ENCODE data around the gene UBA5. TPM values are rescaled to one million over a fixed set of nuclear protein-coding genes. Genes with fewer than 3 reads are reported as not detected.

Gene UBA5
- total RNA-seq, 2 experiments from 2014 or later: 40.8 to 40.9 TPM

- no peaks in the 10 kb centered on the region for H3K9me3 Mint-ChIP-seq
- no peak overlapping the region for H3K27ac Mint-ChIP-seq
- intact Hi-C loops (cut with micrococcal nuclease): no loop called here
- no peaks in the 10 kb centered on the region for H3K27me3 Mint-ChIP-seq (ENCODE audit: low read depth)
- peaks cover 12% of the 10 kb centered on the region for H3K36me3 Mint-ChIP-seq (ENCODE audit: low read depth)
- no peak for DNase-seq
- CTCF ChIA-PET: interaction anchor here (0.5 kb wide), 1 partner anchor 505 kb away, joined by 3 read pairs; no protein-coding TSS in a partner anchor
- H3K4me1 Mint-ChIP-seq (ENCODE audit: low read depth): no peaks in the 10 kb centered on the region
- H3K4me3 Mint-ChIP-seq: no peak overlapping the region
These were observed 21.3 kb downstream of the UBA5 start for GRCh38 chr3:132681421-132681820.

DNA sequence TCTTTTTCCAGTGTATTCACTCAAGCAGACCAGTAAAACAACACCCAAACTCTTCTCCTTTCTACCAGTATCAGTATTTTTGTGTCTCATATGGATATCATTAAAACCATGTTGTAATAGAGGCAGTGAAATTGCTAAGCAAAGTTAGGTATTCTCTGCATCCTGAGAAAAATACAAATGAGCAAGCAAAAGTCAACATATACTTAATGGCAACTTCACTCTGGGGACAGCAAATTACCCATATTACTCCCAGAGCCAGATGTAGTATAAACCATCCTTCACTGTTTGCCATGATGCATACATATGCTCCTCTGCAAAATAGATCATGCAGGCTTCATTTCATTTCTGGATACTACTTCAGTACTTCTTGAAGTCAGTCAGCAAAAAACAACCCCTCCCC, 22.1 kb downstream of the UBA5 start:
- no peak for DNase-seq
- H3K27ac Mint-ChIP-seq: no peak overlapping the region
- peaks cover 14% of the 10 kb centered on the region for H3K36me3 Mint-ChIP-seq (ENCODE audit: low read depth)
- no peaks in the 10 kb centered on the region for H3K4me1 Mint-ChIP-seq (ENCODE audit: low read depth)
- no peaks in the 10 kb centered on the region for H3K9me3 Mint-ChIP-seq
- CTCF ChIA-PET: interaction anchor here (0.5 kb wide), 1 partner anchor 504 kb away, joined by 3 read pairs; no protein-coding TSS in a partner anchor
- H3K4me3 Mint-ChIP-seq: no peak overlapping the region
- intact Hi-C loops (cut with micrococcal nuclease): no loop called here
- no peaks in the 10 kb centered on the region for H3K27me3 Mint-ChIP-seq (ENCODE audit: low read depth)

- Mint-ChIP-seq H3K9me3 (no peaks in the 10 kb centered on the region), H3K27me3 (ENCODE audit: low read depth) (no peaks in the 10 kb centered on the region), H3K4me3 (no peak overlapping the region), H3K4me1 (ENCODE audit: low read depth) (no peaks in the 10 kb centered on the region), H3K36me3 (ENCODE audit: low read depth) (peaks cover 9% of the 10 kb centered on the region), H3K27ac (no peak overlapping the region)
- no peak for DNase-seq
- intact Hi-C loops (cut with micrococcal nuclease): no loop called here
- CTCF ChIA-PET: interaction anchor here (0.5 to 1.6 kb wide), 2 partner anchors 20 to 1275 kb away, joined by 3 read pairs; no protein-coding TSS in a partner anchor
These were observed 29.9 kb downstream of the UBA5 start for GRCh38 chr3:132690040-132690439.

GRCh38 chr3:132694991-132695390, 34.9 kb downstream of the UBA5 start:
- H3K27ac Mint-ChIP-seq: no peak overlapping the region
- H3K36me3 Mint-ChIP-seq (ENCODE audit: low read depth): peaks cover 11% of the 10 kb centered on the region
- no peaks in the 10 kb centered on the region for H3K9me3 Mint-ChIP-seq
- CTCF ChIA-PET: no interaction called here
- no peaks in the 10 kb centered on the region for H3K27me3 Mint-ChIP-seq (ENCODE audit: low read depth)
- no peak overlapping the region for H3K4me3 Mint-ChIP-seq
- peaks cover 3% of the 10 kb centered on the region for H3K4me1 Mint-ChIP-seq (ENCODE audit: low read depth)
- intact Hi-C loops (cut with micrococcal nuclease): no loop called here
- DNase-seq: no peak

DNA sequence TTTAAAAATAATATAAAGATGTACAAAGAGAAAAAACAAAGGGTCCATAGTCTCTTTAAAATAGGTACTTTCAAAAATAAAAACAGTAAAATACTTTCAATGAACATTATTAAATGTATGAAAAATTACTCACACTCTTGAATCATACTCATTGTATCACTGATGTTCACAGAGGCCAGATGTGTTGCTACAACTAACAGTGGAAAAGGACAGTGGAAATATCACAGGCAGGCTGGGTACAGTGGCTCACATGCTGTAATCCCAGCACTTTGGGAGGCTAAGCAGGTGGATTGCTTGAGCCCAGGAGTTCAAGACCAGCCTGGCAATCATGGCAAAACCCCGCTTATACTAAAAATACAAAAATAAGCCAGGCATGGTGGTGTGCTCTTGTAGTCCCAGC, 35.3 kb downstream of the UBA5 start:
- intact Hi-C loops (cut with micrococcal nuclease): no loop called here
- Mint-ChIP-seq H3K4me3 (no peak overlapping the region), H3K9me3 (no peaks in the 10 kb centered on the region), H3K27me3 (ENCODE audit: low read depth) (no peaks in the 10 kb centered on the region), H3K27ac (no peak overlapping the region), H3K4me1 (ENCODE audit: low read depth) (peaks cover 3% of the 10 kb centered on the region), H3K36me3 (ENCODE audit: low read depth) (peaks cover 11% of the 10 kb centered on the region)
- no peak for DNase-seq
- CTCF ChIA-PET: no interaction called here

DNA sequence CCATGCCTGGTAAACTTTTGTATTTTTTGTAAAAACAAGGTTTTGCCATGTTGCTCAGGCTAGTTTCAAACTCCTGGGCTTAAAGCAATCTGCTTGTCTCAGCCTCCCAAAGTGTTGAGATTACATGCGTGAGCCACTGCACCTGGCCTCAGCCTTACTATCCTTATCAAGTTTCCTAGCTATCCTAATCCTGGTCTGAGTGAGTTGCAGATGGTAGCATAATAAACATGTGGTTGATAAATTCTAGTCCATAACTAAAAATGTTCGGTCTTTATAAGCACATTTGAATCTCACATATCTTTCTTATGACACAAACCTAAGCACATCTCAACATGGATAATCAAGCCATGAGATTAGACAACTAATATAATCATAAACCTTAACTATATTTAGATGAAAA, 43.6 kb downstream of the UBA5 start:
- no peak for DNase-seq
- Mint-ChIP-seq H3K4me1 (ENCODE audit: low read depth) (peaks cover under 1% of the 10 kb centered on the region), H3K27me3 (ENCODE audit: low read depth) (no peaks in the 10 kb centered on the region), H3K27ac (no peak overlapping the region), H3K4me3 (no peak overlapping the region), H3K9me3 (no peaks in the 10 kb centered on the region), H3K36me3 (ENCODE audit: low read depth) (peaks cover 31% of the 10 kb centered on the region)
- CTCF ChIA-PET: no interaction called here
- intact Hi-C loops (cut with micrococcal nuclease): no loop called here

- no peak for DNase-seq
- H3K9me3 Mint-ChIP-seq: no peaks in the 10 kb centered on the region
- H3K4me3 Mint-ChIP-seq: no peak overlapping the region
- no peaks in the 10 kb centered on the region for H3K27me3 Mint-ChIP-seq (ENCODE audit: low read depth)
- H3K4me1 Mint-ChIP-seq (ENCODE audit: low read depth): peaks cover 4% of the 10 kb centered on the region
- H3K36me3 Mint-ChIP-seq (ENCODE audit: low read depth): peaks cover 17% of the 10 kb centered on the region
- CTCF ChIA-PET: no interaction called here
- intact Hi-C loops (cut with micrococcal nuclease): no loop called here
- no peak overlapping the region for H3K27ac Mint-ChIP-seq
These were observed 49.6 kb downstream of the UBA5 start for GRCh38 chr3:132709761-132710160.

GRCh38 chr3:132710311-132710710, 50.2 kb downstream of the UBA5 start:
- H3K27me3 Mint-ChIP-seq (ENCODE audit: low read depth): no peaks in the 10 kb centered on the region
- CTCF ChIA-PET: no interaction called here
- peaks cover 17% of the 10 kb centered on the region for H3K36me3 Mint-ChIP-seq (ENCODE audit: low read depth)
- no peaks in the 10 kb centered on the region for H3K9me3 Mint-ChIP-seq
- no peak overlapping the region for H3K4me3 Mint-ChIP-seq
- no peak overlapping the region for H3K27ac Mint-ChIP-seq
- no peak for DNase-seq
- intact Hi-C loops (cut with micrococcal nuclease): no loop called here
- peaks cover 4% of the 10 kb centered on the region for H3K4me1 Mint-ChIP-seq (ENCODE audit: low read depth)

GRCh38 chr3:132713977-132714727, 54.0 kb downstream of the UBA5 start:
- Mint-ChIP-seq H3K4me3 (no peak overlapping the region), H3K36me3 (ENCODE audit: low read depth) (peaks cover 15% of the 10 kb centered on the region), H3K27me3 (ENCODE audit: low read depth) (no peaks in the 10 kb centered on the region), H3K27ac (no peak overlapping the region), H3K9me3 (no peaks in the 10 kb centered on the region), H3K4me1 (ENCODE audit: low read depth) (peaks cover 21% of the 10 kb centered on the region)
- no peak for DNase-seq
- CTCF ChIA-PET: interaction anchor here (0.6 to 1.6 kb wide), 3 partner anchors 13 to 548 kb away, joined by 3 read pairs; no protein-coding TSS in a partner anchor
- intact Hi-C loops (cut with micrococcal nuclease): no loop called here

GRCh38 chr3:132716372-132716771, 56.2 kb downstream of the UBA5 start:
- CTCF ChIA-PET: no interaction called here
- peaks cover 38% of the 10 kb centered on the region for H3K4me1 Mint-ChIP-seq (ENCODE audit: low read depth)
- intact Hi-C loops (cut with micrococcal nuclease): no loop called here
- H3K27me3 Mint-ChIP-seq (ENCODE audit: low read depth): no peaks in the 10 kb centered on the region
- H3K27ac Mint-ChIP-seq: no peak overlapping the region
- DNase-seq: no peak
- H3K4me3 Mint-ChIP-seq: no peak overlapping the region
- H3K36me3 Mint-ChIP-seq (ENCODE audit: low read depth): peaks cover 12% of the 10 kb centered on the region
- H3K9me3 Mint-ChIP-seq: no peaks in the 10 kb centered on the region

DNA sequence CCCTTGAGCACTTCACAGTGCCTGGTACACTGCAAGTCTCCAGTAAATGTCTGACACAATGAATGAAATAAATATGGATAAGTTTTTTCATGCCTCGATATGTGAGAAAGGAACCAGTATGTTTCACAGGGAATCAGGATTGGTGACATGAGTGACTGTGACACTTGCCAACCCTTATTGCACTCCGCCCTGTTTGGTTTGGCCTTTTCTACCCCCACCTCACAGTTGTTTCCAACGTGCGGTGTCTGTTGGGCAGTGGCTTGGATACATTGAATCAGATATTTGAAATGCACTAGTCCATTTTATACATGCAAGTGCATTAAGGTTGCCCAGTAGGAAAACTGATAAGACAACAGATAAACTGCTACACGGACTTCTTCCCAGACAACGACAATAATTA, 60.1 kb downstream of the UBA5 start:
- no peak overlapping the region for H3K27ac Mint-ChIP-seq
- peaks cover 42% of the 10 kb centered on the region for H3K4me1 Mint-ChIP-seq (ENCODE audit: low read depth)
- H3K36me3 Mint-ChIP-seq (ENCODE audit: low read depth): peaks cover 12% of the 10 kb centered on the region

DNA sequence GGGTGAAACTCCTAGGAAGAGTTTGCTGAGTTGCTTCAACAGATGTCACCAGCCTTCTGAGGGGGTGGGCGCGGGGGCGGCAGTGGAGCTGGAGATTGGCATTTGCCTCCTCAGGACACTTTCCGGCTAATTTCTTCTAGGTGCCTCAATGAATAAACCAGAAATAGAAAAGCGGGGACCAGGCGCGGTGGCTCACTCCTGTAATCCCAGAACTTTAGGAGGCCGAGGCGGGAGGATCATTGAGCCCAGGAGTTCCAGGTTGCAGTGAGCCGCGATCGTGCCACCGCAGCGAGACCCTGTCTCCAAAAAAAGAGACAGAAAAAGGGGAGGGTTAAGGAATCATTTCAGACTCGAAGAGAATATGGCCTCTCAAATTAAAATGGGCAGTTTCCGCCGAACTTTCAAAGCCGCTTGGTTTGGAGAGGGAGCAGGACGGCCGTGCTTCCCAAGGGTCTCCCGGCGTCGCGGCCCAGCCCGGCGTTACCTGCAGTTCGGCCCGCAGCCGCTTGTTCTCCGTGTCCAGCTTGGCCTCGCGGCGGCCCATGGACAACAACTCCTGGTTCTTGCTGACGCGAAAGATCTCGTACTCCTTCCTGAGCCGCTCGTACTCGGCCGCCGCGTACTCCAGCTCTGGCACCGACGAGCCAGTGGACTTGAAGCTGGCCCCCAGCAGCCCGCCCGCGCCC, 61.5 kb downstream of the UBA5 start:
- peaks cover 7% of the 10 kb centered on the region for H3K36me3 Mint-ChIP-seq (ENCODE audit: low read depth)
- H3K9me3 Mint-ChIP-seq: no peaks in the 10 kb centered on the region
- H3K27me3 Mint-ChIP-seq (ENCODE audit: low read depth): no peaks in the 10 kb centered on the region
- peak; percentile 46 for DNase-seq
- peaks cover 36% of the 10 kb centered on the region for H3K4me1 Mint-ChIP-seq (ENCODE audit: low read depth)
- H3K27ac Mint-ChIP-seq: peak overlapping the region; percentile 72
- intact Hi-C loops (cut with micrococcal nuclease): loop anchor here (1.0 to 10.0 kb wide), 15 partner anchors 61 to 1765 kb away; partner anchors contain the start of genes ASTE1, CDV3, CEP63 and DNAJC13
- CTCF ChIA-PET: interaction anchor here (0.5 to 1.8 kb wide), 2 partner anchors 9 to 754 kb away, joined by 3 to 4 read pairs; no protein-coding TSS in a partner anchor
- H3K4me3 Mint-ChIP-seq: peak overlapping the region; percentile 86

More for the DNA sequence above, 60.1 kb downstream of the UBA5 start:
- no peaks in the 10 kb centered on the region for H3K27me3 Mint-ChIP-seq (ENCODE audit: low read depth)
- no peak for DNase-seq
- CTCF ChIA-PET: interaction anchor here (0.8 kb wide), 1 partner anchor 26 kb away, joined by 5 read pairs; no protein-coding TSS in a partner anchor
- no peaks in the 10 kb centered on the region for H3K9me3 Mint-ChIP-seq
- peak overlapping the region; percentile 86 for H3K4me3 Mint-ChIP-seq
- intact Hi-C loops (cut with micrococcal nuclease): loop anchor here (5.0 to 10.0 kb wide), 6 partner anchors 485 to 1695 kb away; partner anchors contain the start of genes ASTE1, NEK11 and RYK
